Ishikawa (cell line): ENCODE data around the gene CDT1.
A peak's percentile ranks its signal among the peaks of the same experiment; 100 is the strongest.

Experiments used
- CEBPB ChIP-seq: IDR thresholded peaks from 2 replicates; pipeline ENCODE4 v1.6.1; 2012
- CREB1 ChIP-seq: IDR thresholded peaks from 2 replicates; pipeline ENCODE4 v1.6.1; 2012; ENCODE audit warnings: low read depth
- EP300 ChIP-seq: IDR thresholded peaks from 2 replicates; pipeline ENCODE4 v1.6.1; 2012; ENCODE audit warnings: borderline replicate concordance
- NFIC ChIP-seq: IDR thresholded peaks from 2 replicates; pipeline ENCODE4 v1.6.1; 2012
- RAD21 ChIP-seq: IDR thresholded peaks from 2 replicates; pipeline ENCODE4 v1.6.1; 2012; ENCODE audit warnings: low read depth
- TAF1 ChIP-seq: IDR thresholded peaks from 2 replicates; pipeline ENCODE4 v1.6.1; 2012; ENCODE audit warnings: low read depth, mild to moderate bottlenecking
- TCF12 ChIP-seq: IDR thresholded peaks from 2 replicates; pipeline ENCODE4 v1.6.1; 2012; ENCODE audit warnings: low read depth
- TEAD4 ChIP-seq: IDR thresholded peaks from 2 replicates; pipeline ENCODE4 v1.6.1; 2012
- TF ChIP-seq, protein P1 (sequence below): IDR thresholded peaks from 2 replicates; pipeline ENCODE4 v1.6.1; 2012
- TF ChIP-seq, protein P2 (sequence below): IDR thresholded peaks from 2 replicates; pipeline ENCODE4 v1.6.1; 2012; ENCODE audit warnings: low read depth, mild to moderate bottlenecking
- TF ChIP-seq, protein P3 (sequence below): IDR thresholded peaks from 2 replicates; pipeline ENCODE4 v1.6.1; 2012

DNA sequence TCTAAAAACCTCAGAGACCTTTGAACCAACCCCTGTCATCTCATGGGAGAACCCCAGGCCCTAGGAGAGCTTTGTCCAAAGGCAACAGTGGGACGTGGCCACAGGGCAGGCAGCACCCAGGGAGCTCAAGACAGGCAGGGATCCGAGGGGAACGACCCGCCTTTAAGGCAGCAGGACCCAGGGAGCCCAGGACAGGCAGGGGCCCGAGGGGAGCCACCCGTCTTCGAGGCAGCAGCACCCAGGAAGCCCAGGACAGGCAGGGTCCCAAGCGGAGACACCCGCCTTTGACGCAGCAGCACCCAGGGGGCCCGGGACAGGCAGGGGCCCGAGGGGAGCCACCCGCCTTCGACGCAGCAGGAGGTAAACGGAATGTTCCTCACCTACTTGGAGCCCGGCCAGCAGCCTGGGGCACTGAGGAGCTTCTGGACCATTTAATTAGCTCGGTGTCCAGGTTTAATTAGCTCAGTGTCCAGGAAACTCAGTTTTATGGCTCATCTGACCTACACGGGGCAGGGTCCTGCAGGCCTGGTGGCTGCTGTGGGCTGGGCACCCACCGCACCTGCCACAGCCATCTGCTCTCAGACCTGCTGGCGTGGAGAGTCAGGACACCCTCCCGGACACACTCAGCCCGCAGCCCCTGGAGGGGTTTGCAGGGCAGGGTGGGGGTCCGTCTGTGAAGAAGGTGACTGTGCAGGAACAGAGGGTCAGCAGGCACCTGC is 43.0 kb upstream of the CDT1 start:
- TF ChIP-seq RAD21 (no peak), NFIC (peak; percentile 91), EP300 (peak; percentile 57), TCF12 (peak; percentile 53), TAF1 (no peak), CREB1 (no peak), CEBPB (no peak), TEAD4 (peak; percentile 58)
- TF ChIP-seq, protein P1, sequence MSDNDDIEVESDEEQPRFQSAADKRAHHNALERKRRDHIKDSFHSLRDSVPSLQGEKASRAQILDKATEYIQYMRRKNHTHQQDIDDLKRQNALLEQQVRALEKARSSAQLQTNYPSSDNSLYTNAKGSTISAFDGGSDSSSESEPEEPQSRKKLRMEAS = peak; percentile 27; the same call in 1 of the 2 replicates
- TF ChIP-seq, protein P2, sequence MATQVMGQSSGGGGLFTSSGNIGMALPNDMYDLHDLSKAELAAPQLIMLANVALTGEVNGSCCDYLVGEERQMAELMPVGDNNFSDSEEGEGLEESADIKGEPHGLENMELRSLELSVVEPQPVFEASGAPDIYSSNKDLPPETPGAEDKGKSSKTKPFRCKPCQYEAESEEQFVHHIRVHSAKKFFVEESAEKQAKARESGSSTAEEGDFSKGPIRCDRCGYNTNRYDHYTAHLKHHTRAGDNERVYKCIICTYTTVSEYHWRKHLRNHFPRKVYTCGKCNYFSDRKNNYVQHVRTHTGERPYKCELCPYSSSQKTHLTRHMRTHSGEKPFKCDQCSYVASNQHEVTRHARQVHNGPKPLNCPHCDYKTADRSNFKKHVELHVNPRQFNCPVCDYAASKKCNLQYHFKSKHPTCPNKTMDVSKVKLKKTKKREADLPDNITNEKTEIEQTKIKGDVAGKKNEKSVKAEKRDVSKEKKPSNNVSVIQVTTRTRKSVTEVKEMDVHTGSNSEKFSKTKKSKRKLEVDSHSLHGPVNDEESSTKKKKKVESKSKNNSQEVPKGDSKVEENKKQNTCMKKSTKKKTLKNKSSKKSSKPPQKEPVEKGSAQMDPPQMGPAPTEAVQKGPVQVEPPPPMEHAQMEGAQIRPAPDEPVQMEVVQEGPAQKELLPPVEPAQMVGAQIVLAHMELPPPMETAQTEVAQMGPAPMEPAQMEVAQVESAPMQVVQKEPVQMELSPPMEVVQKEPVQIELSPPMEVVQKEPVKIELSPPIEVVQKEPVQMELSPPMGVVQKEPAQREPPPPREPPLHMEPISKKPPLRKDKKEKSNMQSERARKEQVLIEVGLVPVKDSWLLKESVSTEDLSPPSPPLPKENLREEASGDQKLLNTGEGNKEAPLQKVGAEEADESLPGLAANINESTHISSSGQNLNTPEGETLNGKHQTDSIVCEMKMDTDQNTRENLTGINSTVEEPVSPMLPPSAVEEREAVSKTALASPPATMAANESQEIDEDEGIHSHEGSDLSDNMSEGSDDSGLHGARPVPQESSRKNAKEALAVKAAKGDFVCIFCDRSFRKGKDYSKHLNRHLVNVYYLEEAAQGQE = no peak
- TF ChIP-seq, protein P3, sequence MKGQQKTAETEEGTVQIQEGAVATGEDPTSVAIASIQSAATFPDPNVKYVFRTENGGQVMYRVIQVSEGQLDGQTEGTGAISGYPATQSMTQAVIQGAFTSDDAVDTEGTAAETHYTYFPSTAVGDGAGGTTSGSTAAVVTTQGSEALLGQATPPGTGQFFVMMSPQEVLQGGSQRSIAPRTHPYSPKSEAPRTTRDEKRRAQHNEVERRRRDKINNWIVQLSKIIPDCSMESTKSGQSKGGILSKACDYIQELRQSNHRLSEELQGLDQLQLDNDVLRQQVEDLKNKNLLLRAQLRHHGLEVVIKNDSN = no peak
